GM19035 (cell line): ENCODE results near the gene PLAU.
"Not testable (repeated sequence)": the region's sequence is repeated elsewhere in the genome, so short reads cannot be mapped to it uniquely, and the experiment has no call there.

ENCODE experiments used
- ATAC-seq: cut with Tn5 transposase; IDR thresholded peaks from one replicate; pipeline ENCODE4 v1.9.1; 2021; ENCODE audit not compliant: unreplicated experiment

Gene PLAU

GRCh38 chr10:73876566-73876965 lies 34.4 kb upstream of the PLAU start:
- ATAC-seq, result no peak

DNA sequence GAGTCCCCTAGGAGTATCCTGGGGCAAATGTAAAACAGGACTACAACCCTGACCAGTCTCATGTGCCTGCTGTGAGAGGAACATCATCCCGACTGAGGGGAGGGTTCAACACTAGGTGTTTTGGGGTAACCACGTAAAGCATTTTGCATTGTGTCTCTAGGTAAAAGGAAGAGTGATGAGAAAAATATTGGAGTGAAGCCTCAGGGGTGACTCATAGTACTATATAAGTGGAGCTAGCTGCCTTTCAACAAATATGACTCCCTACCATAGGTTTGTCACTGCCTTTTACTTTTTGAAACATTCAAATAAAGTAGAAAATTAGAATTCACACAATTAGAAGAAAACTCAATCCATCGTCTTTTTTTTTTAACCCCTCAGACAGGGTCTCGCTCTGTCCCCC lies 34.0 kb upstream of the PLAU start:
- no peak for ATAC-seq

DNA sequence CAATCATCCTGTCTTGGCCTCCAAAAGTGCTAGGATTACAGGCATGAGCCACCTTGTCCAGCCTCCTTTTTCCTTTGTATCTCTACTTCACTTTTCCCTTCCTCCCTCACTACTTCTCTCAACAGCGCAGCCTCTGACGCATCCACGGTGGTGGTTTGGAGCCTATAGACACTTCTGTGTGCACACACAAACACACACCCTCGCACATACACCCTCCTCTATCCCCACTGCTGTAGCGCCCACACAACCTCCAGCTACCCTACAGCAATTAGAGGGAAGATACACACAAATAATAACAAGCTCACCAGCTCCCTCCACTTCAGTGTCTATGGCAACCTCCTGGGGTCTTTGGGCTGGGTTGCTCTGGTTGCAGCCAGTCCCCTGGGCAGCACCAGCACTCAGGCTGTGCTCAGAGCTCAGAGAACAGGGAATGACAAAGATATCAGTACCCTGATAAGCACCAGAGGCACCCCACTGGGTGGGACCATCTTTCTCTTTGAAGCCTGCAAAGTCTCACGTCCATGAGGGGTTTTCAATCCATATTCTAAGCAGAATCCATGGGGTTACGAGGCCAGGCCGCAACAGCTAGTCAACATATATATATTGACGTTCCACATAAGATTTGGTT lies 33.3 kb upstream of the PLAU start:
- ATAC-seq, result no peak

GRCh38 chr10:73878365-73878764 lies 32.6 kb upstream of the PLAU start:
- ATAC-seq, result no peak

- peak; percentile 76 for ATAC-seq
Observed at GRCh38 chr10:73879296-73880173, 31.4 kb upstream of the PLAU start.

DNA sequence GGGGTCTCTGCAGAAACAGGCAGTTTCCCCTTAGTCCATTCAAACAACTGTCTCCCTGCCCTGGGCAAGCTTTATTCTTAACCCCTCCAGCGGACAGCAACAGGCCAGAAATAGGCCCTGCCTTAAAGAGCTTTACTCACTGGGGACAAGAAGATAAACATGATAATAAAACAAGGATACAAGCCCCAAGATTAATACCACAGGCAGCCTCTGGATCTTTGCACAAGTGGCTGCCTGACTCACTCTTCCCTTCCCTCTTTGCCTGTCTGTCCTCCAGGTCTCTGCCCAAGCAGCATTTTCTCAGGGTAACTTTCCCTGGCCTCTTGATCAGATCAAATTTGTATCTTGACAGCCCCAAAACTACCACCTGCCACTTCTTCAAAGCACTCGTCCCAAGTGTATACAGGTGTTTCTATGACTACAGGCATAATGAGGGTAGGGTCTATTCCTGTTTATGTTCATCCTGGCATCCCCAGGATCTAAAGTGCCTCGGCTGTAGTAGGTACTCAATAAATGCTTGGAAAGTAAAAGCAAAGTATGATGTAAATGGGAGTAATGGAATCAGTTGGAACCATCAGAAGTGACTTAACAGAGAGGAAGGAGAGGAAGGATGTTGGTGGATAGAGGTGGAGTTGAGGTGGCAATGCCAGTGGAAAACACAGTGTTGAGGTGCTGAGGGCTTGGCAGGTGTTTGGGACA lies 29.6 kb upstream of the PLAU start:
- ATAC-seq, result no peak

GRCh38 chr10:73884017-73884416 lies 26.9 kb upstream of the PLAU start:
- ATAC-seq, result no peak

GRCh38 chr10:73886085-73886529 lies 24.8 kb upstream of the PLAU start:
- ATAC-seq, result no peak

GRCh38 chr10:73886661-73887293 lies 24.2 kb upstream of the PLAU start:
- no peak for ATAC-seq

DNA sequence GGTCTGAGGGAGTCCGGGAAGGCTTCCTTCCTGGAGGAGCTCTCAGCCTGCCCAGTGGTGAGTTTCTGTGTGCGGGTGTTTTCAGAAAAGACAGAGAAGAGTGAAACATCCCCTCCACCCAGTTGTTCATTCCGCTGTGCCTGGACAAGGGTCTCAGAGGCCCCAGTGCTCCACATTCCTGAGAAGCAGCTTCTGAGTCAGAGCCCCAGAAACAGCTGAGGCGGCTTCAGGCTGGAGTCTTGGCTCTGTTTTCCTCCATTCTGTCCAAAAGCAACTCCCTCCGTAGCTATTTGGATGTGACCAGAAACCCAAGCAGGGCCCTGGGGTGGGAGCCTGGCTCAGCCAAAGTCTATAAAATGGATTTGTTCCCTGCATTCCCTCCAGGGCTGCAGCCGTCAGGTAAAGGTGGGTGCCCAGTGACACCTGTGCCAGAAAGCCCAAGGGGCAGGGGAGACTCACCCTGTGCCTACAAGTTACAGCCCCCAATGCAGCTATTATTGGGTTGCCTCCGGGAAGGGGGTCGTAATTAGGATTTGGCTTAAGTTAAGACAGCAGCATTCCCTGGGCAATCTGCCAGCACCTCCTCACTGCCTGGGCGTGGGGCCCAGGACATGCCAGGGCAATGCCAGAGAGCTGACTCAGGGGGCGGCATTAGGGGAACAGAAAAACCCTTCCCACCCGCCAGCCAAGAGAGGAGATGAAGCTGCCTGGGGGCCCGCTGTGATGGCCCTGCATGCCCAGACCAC lies 23.5 kb upstream of the PLAU start:
- no peak for ATAC-seq

GRCh38 chr10:73888514-73888913 lies 22.4 kb upstream of the PLAU start:
- ATAC-seq, result no peak

DNA sequence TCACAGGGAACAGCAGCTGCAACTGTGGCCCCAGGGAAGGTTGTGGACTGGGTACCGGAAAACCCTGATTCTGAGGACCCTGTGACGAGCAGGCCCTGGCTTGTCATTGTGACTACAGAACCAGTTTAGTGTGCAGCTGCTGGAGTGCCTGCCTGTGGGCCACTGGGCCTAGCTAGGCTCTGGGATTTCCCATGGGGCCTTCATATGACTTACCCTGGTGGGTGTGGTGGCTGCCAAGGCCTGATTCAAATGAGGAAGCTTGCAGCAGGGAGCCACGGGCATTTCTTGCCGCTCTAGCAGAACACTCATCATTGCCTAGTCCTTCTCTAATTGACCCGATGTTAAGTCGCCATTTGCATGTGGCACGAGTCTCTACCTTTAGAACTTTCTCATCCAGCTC lies 21.9 kb upstream of the PLAU start:
- no peak for ATAC-seq

DNA sequence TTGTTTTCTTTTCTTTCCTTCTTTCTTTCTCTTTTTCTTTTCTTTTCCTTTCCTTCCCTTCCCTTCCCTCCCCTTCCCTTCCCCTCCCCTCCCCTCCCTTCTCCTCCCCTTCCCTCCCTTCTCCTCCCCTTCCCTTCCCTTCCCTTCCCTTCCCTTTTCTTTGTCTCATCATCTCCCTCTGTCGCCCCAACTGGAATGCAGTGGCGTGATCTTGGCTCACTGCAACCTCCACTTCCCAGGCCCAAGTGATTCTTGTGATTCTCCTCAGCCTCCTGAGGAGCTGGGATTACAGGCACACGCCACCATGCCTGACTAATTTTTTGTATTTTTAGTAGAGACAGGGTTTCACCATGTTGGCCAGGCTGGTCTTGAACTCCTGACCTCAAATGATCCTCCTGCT lies 21.5 kb upstream of the PLAU start:
- not testable (repeated sequence) for ATAC-seq

DNA sequence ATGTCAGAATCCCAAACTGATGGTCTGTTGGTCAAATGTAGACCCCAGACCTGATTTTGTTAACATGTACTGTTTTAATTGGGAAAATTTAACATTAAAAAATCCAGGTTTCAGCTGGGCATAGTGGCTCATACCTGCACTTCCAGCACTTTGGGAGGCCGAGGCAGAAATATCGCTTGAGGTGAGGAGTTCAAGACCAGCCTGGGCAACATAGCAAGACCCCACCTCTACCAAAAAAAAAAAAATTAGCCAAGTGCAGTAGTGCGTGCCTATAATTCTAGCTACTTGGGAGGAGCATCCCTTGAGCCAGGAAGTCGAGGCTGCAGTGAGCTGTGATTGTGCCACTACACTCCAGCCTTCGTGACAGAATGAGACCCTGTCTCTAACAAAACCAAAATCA lies 20.7 kb upstream of the PLAU start:
- ATAC-seq, result no peak

DNA sequence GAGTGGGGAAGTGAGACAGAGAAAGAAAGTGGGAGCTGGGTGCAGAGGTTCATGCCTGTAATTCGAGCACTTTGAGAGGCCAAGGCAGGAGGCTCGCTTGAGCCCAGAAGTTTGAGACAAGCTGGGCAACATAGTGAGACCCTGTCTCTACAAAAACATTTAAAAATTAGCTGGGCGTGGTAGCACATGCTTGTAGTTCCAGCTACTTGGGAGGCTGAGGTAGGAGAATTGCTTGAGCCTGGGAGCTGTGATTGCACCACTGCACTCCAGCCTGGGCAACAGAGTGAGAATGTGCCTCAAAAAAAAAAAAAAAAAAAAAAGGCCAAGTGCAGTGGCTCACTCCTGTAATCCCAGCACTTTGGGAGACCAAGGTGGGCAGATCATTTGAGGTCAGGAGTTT lies 20.1 kb upstream of the PLAU start:
- not testable (repeated sequence) for ATAC-seq

DNA sequence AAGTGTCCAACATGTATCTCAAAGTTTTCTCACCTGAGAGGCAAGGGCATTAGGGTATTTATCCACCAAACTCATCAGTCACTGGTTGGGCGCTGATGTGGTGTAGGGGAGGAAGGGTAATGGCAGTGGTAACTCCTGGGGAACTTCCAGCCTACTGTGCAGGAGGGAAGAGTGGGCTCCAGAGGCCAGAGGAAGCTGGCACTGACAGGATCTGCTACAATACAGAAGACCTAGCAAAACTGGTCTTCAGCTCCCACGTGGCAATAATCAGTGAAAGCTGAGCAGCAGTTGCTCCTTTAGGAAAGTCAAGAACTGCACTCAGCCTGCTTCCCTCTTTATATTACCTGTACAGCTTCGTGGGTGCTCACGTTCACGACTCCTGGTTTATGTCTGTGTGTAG lies 19.4 kb upstream of the PLAU start:
- ATAC-seq, result no peak

DNA sequence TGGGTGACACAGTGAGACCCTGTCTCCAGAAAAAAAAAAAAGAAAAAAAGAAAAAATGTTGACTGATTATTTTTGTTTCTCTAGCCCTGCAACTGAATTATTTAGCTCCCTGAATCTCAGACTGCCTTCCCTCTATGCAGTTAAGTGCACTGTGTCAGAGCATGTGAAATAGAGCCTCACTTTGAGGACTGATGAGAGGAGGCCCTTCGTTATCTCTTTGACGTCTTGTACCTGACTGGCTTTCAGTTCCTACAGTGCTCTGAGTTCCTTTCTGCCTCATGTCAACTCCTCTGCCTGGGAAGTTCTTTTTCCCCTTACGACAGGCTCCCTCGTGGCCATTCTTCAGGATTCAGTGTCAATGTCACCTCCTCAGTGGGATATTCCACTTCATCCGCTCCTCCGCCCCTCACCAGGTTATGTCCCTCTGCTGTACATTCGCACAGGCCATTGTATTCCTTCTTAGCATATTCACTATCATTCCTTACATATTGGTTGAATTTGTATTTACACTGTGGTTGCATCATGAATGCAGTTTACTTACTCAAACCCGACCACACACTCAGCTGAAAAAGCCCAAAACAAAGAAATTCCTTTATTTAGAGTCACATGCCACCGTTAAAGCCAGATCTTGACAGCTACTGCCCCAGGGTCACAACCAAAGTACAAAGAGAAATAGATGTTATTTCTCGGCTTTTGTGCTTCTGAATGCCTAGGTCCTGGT lies 18.5 kb upstream of the PLAU start:
- ATAC-seq, result no peak

- ATAC-seq, result no peak
Observed at GRCh38 chr10:73893426-73893825, 17.5 kb upstream of the PLAU start.

DNA sequence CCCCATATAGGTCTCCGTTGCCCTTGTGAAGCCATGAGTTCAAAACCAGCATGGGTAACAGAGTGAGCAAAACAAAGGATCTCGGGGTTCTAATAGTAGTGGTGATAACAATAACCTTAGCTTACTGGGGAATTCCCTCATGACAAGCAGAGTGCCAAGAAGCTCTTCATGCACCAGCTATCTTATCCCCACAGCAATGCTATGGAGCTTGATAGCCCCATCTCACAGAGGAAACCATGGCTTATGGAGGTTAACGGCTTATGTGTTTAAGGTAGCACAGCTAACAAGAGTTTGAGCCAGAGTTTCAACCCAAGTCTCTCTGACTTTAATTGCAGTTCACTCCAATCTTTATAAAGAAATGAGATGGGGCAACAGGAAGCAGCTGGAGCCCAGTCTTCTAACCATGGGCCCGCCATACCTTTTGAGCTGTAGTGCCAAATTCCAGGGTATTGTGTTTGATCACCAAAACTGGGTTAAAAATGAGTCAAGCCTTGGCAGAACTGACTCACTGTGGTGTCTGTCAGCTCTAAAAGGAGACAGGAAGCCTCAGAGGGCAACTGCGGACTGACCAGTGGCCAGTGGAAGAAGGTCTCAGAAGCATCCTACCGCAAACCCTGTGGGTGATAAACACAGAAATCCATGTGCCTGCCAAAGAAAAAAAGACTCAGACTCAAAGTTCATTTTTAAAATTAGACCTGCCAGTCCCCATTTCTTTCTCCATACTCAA lies 16.5 kb upstream of the PLAU start:
- no peak for ATAC-seq
